ENCODE measurements around the gene DEFB131A.
"Not testable (repeated sequence)": the region's sequence is repeated elsewhere in the genome, so short reads cannot be mapped to it uniquely, and the experiment has no call there.

- TF ChIP-seq CTCF (IDR thresholded peaks at IDR 0.05; ENCODE audit: insufficient read depth, low read depth, low read length); EZH2 (IDR thresholded peaks at IDR 0.05; ENCODE audit: insufficient read depth, low read length): not testable (repeated sequence)
Measured at GRCh38 chr4:9452251-9452650, 8.0 kb downstream of the DEFB131A start.
